Measurements from ENCODE around the gene FKBP9. TPM values are rescaled to one million over a fixed set of nuclear protein-coding genes. Genes with fewer than 3 reads are reported as not detected.
"Not testable (repeated sequence)": the region's sequence is repeated elsewhere in the genome, so short reads cannot be mapped to it uniquely, and the experiment has no call there.

Gene FKBP9
- total RNA-seq, 1 experiment from 2014 or later, result 11.1 TPM

DNA sequence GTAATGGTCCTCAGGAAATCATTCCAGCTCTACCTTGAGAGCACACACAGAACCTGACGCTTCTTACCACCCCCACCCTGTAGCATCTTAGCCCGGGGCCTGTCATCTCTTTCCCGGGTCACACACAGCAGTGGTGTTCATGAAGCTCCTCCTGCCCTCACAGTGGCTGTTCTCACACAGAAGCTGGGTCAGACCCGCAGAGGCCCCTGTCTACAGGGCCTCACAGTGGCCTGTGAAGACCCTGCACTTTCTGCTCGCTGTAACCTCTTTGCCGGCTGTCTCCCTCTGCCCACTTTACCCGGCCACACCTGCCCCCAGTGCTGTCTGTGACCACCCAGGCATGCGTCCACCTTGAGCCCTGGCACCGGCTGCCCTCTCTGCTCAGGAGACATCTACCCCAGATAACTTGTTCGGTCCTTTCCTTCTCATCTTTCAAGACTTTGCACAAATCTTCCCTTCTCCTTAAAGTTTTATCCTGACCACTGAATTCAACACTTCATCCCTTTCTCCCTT lies 46.9 kb downstream of the FKBP9 start:
- not testable (repeated sequence) for H3K36me3 Mint-ChIP-seq (ENCODE audit: insufficient read depth in 1 of 3, low read depth in 3 of 3); H3T11ph ChIP-seq (ENCODE audit: low read length); H3K23me2 ChIP-seq (ENCODE audit: insufficient read length, low read depth, low read length, poor library complexity, severe bottlenecking); H3K4ac ChIP-seq (ENCODE audit: low read depth, low read length); H3K27me3 Mint-ChIP-seq (ENCODE audit: low read depth); H3K4me1 Mint-ChIP-seq; H3K27me3 ChIP-seq (ENCODE audit: insufficient read depth, low read length); H3K79me2 ChIP-seq (ENCODE audit: insufficient read depth, low read length); H3K4me3 Mint-ChIP-seq; H3K9me3 Mint-ChIP-seq; H3K23ac ChIP-seq (ENCODE audit: insufficient read length, low read depth, low read length); H2BK5ac ChIP-seq (ENCODE audit: insufficient read length, low read length); H3K14ac ChIP-seq (ENCODE audit: insufficient read depth, low read length); H2AFZ ChIP-seq (ENCODE audit: low read length); H3K9ac ChIP-seq (ENCODE audit: extremely low read depth, insufficient read length, low read length); H3K79me1 ChIP-seq (ENCODE audit: insufficient read depth, low read depth, low read length, poor library complexity, severe bottlenecking); H3K27ac ChIP-seq (ENCODE audit: insufficient read length, low read depth, low read length); H4K91ac ChIP-seq (ENCODE audit: insufficient read length, low read depth, low read length); H3K56ac ChIP-seq (ENCODE audit: insufficient read length, low read depth, low read length); H3K4me2 ChIP-seq (ENCODE audit: insufficient read depth, insufficient read length, low read length); H2AK5ac ChIP-seq (ENCODE audit: insufficient read length, low read length); H2BK20ac ChIP-seq (ENCODE audit: low read depth, low read length, poor library complexity, severe bottlenecking); H2BK12ac ChIP-seq (ENCODE audit: insufficient read length, low read depth, low read length); H2BK15ac ChIP-seq (ENCODE audit: low read depth, low read length); H3K4me1 ChIP-seq (ENCODE audit: insufficient read depth, low read length); H3K9me3 ChIP-seq (ENCODE audit: control insufficient read depth, low read depth, low read length); H2BK120ac ChIP-seq (ENCODE audit: low read depth, low read length, poor library complexity, severe bottlenecking); H4K20me1 ChIP-seq (ENCODE audit: control insufficient read depth, insufficient read depth, insufficient read length); H4K8ac ChIP-seq (replicated peaks; ENCODE audit: insufficient read length, low read depth, low read length); H4K5ac ChIP-seq (ENCODE audit: insufficient read length, low read depth, low read length); H3K18ac ChIP-seq (ENCODE audit: insufficient read length, low read depth, low read length)
- DNase-seq, result peak; percentile 34
- peak overlapping the region; percentile 4 to 55 (median 54); a peak in 5 of 7 replicates for H3K27ac Mint-ChIP-seq
- WGBS (ENCODE audit: extremely low coverage, insufficient read length, low lambda C conversion rate), result no CpG with 5 or more reads among the region's 10 CpGs

DNA sequence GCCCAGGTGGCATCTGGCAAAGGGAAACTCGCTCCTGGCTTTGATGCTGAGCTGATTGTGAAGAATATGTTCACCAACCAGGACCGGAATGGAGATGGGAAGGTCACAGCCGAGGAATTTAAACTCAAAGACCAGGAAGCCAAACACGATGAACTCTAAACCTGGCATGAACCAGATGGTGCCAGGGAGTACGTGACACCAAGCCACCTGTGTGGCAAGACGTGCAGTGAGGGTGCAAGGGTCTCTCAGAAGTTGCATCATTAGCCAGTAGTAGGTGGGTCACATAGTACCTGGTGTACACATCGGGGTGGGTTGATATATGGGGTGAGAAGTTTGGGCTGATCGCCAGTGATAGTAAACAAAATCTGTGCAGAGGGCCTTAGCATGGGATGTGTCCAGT lies 48.0 kb downstream of the FKBP9 start:
- H3K27ac ChIP-seq (ENCODE audit: insufficient read length, low read depth, low read length); H3K27ac Mint-ChIP-seq; H3K56ac ChIP-seq (ENCODE audit: insufficient read length, low read depth, low read length); H4K8ac ChIP-seq (replicated peaks; ENCODE audit: insufficient read length, low read depth, low read length); H2AFZ ChIP-seq (ENCODE audit: low read length); H2AK5ac ChIP-seq (ENCODE audit: insufficient read length, low read length); H3K4me3 Mint-ChIP-seq; H4K91ac ChIP-seq (ENCODE audit: insufficient read length, low read depth, low read length); H2BK20ac ChIP-seq (ENCODE audit: low read depth, low read length, poor library complexity, severe bottlenecking); H3K36me3 Mint-ChIP-seq (ENCODE audit: insufficient read depth in 1 of 3, low read depth in 3 of 3); H3K18ac ChIP-seq (ENCODE audit: insufficient read length, low read depth, low read length); H2BK120ac ChIP-seq (ENCODE audit: low read depth, low read length, poor library complexity, severe bottlenecking); H3K9ac ChIP-seq (ENCODE audit: extremely low read depth, insufficient read length, low read length); H3K23me2 ChIP-seq (ENCODE audit: insufficient read length, low read depth, low read length, poor library complexity, severe bottlenecking); H2BK5ac ChIP-seq (ENCODE audit: insufficient read length, low read length); H3K4me1 Mint-ChIP-seq; DNase-seq; H3K4ac ChIP-seq (ENCODE audit: low read depth, low read length); H3K27me3 Mint-ChIP-seq (ENCODE audit: low read depth); H3K27me3 ChIP-seq (ENCODE audit: insufficient read depth, low read length); H2BK15ac ChIP-seq (ENCODE audit: low read depth, low read length); H3K79me1 ChIP-seq (ENCODE audit: insufficient read depth, low read depth, low read length, poor library complexity, severe bottlenecking); H3K4me1 ChIP-seq (ENCODE audit: insufficient read depth, low read length); H4K5ac ChIP-seq (ENCODE audit: insufficient read length, low read depth, low read length); H3T11ph ChIP-seq (ENCODE audit: low read length); H3K14ac ChIP-seq (ENCODE audit: insufficient read depth, low read length); H2BK12ac ChIP-seq (ENCODE audit: insufficient read length, low read depth, low read length); H3K4me2 ChIP-seq (ENCODE audit: insufficient read depth, insufficient read length, low read length); H3K9me3 ChIP-seq (ENCODE audit: control insufficient read depth, low read depth, low read length); H3K9me3 Mint-ChIP-seq; H4K20me1 ChIP-seq (ENCODE audit: control insufficient read depth, insufficient read depth, insufficient read length); H3K79me2 ChIP-seq (ENCODE audit: insufficient read depth, low read length); H3K23ac ChIP-seq (ENCODE audit: insufficient read length, low read depth, low read length): not testable (repeated sequence)
- WGBS (ENCODE audit: extremely low coverage, insufficient read length, low lambda C conversion rate), result no CpG with 5 or more reads among the region's 8 CpGs

All from H9 (cell line).